Measurements from ENCODE around the gene SFT2D2. TPM values are rescaled to one million over a fixed set of nuclear protein-coding genes. Genes with fewer than 3 reads are reported as not detected.

Gene SFT2D2
- total RNA-seq, 1 experiment from 2014 or later: 32.1 TPM

- Histone ChIP-seq H3K23me2 (ENCODE audit: insufficient read length, low read depth, low read length, poor library complexity, severe bottlenecking) (no peaks in the 10 kb centered on the region), H2BK12ac (ENCODE audit: insufficient read length, low read depth, low read length) (no peak overlapping the region), H2BK15ac (ENCODE audit: low read depth, low read length) (no peak overlapping the region), H2BK20ac (ENCODE audit: low read depth, low read length, poor library complexity, severe bottlenecking) (no peak overlapping the region), H3K27me3 (ENCODE audit: insufficient read depth, low read length) (no peaks in the 10 kb centered on the region), H3K27ac (ENCODE audit: insufficient read length, low read depth, low read length) (no peak overlapping the region), H3K4me2 (ENCODE audit: insufficient read depth, insufficient read length, low read length) (no peak overlapping the region), H3T11ph (ENCODE audit: low read length) (no peak overlapping the region), H2AFZ (ENCODE audit: low read length) (no peak overlapping the region), H3K18ac (ENCODE audit: insufficient read length, low read depth, low read length) (no peak overlapping the region), H3K14ac (ENCODE audit: insufficient read depth, low read length) (no peak overlapping the region), H3K23ac (ENCODE audit: insufficient read length, low read depth, low read length) (no peak overlapping the region), H3K9me3 (ENCODE audit: control insufficient read depth, low read depth, low read length) (no peaks in the 10 kb centered on the region), H2BK5ac (ENCODE audit: insufficient read length, low read length) (no peak overlapping the region), H2AK5ac (ENCODE audit: insufficient read length, low read length) (no peak overlapping the region), H3K79me2 (ENCODE audit: insufficient read depth, low read length) (no peaks in the 10 kb centered on the region), H3K56ac (ENCODE audit: insufficient read length, low read depth, low read length) (no peak overlapping the region), H3K79me1 (ENCODE audit: insufficient read depth, low read depth, low read length, poor library complexity, severe bottlenecking) (no peaks in the 10 kb centered on the region), H3K9ac (ENCODE audit: extremely low read depth, insufficient read length, low read length) (no peak overlapping the region), H2BK120ac (ENCODE audit: low read depth, low read length, poor library complexity, severe bottlenecking) (no peak overlapping the region), H4K91ac (ENCODE audit: insufficient read length, low read depth, low read length) (no peak overlapping the region), H4K8ac (replicated peaks; ENCODE audit: insufficient read length, low read depth, low read length) (no peak overlapping the region), H4K5ac (ENCODE audit: insufficient read length, low read depth, low read length) (no peak overlapping the region), H3K4me1 (ENCODE audit: insufficient read depth, low read length) (no peaks in the 10 kb centered on the region), H4K20me1 (ENCODE audit: control insufficient read depth, insufficient read depth, insufficient read length) (no peaks in the 10 kb centered on the region), H3K4ac (ENCODE audit: low read depth, low read length) (no peak overlapping the region)
- no CpG with 5 or more reads among the region's 3 CpGs for WGBS (ENCODE audit: extremely low coverage, insufficient read length, low lambda C conversion rate)
- H3K27ac Mint-ChIP-seq: no peak overlapping the region
- H3K9me3 Mint-ChIP-seq: no peaks in the 10 kb centered on the region
- no peaks in the 10 kb centered on the region for H3K27me3 Mint-ChIP-seq (ENCODE audit: low read depth)
- peaks cover 2 to 26% (median 7%) of the 10 kb centered on the region in 3 experiments; a peak in 6 of 7 replicates for H3K36me3 Mint-ChIP-seq (ENCODE audit: insufficient read depth in 1 of 3, low read depth in 3 of 3)
- TF ChIP-seq CTCF (conservative IDR thresholded peaks at IDR 0.05): no peak
- H3K4me3 Mint-ChIP-seq: no peak overlapping the region
- no peak for DNase-seq
- peaks cover 4 to 7% of the 10 kb centered on the region in 2 experiments; a peak in 3 of 4 replicates for H3K4me1 Mint-ChIP-seq
Measured at GRCh38 chr1:168199056-168199455, 26.7 kb upstream of the SFT2D2 start.

Measured in H9 (cell line).